Prostate gland (tissue), 2 donors: ENCODE measurements around the gene TLCD5.

Experiments used
- CTCF ChIP-seq, 4 experiments: fragments of 200-600 bp in 2 of 4; fragments of 450-650 bp in 2 of 4; sonication (generic) in 2 of 4; IDR thresholded peaks; 1 replicate in 3 of 4; 2 replicates in 1 of 4; pipeline ENCODE4 v1.5.1; 2016 to 2019; ENCODE audit warnings: antibody characterized with exemption in 4 of 4, mild to moderate bottlenecking in 2 of 4, moderate library complexity in 2 of 4
- POLR2A ChIP-seq: fragments of 450-650 bp; IDR thresholded peaks from one replicate; pipeline ENCODE4 v1.6.1; 2016; ENCODE audit warnings: antibody characterized with exemption, mild to moderate bottlenecking
- POLR2AphosphoS5 ChIP-seq: sonication (generic); formaldehyde crosslinking; IDR thresholded peaks from one replicate; pipeline ENCODE4 v1.6.1; 2017; ENCODE audit warnings: antibody characterized with exemption

- no peak for TF ChIP-seq POLR2A
- TF ChIP-seq CTCF (IDR thresholded peaks at IDR 0.05), result no peak
- TF ChIP-seq POLR2AphosphoS5, result no peak
These were observed 7.2 kb upstream of the TLCD5 start for GRCh38 chr11:120317689-120318480.
